ENCODE results near the gene SIAE.

Gene SIAE

DNA sequence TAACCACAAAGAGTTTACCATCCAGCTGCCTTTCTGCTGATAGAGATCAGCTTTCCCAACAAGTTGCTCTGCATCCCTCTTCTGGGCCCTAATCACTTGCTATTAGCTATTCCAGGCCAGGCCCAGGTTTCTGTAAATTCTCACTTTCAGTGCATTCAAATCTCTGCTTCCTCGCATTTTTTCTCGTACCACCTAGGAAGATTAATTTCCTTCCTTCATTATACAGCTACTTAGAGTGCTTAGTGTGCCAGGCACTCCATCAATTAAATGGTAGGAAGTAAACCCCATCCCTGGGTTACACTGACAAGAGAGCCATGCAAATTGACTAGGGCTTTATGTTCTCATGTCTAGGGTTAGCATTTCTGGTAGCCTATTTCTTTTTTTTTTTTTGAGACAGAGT lies 9.7 kb downstream of the SIAE start:
- FAIRE-seq, result no peak

GRCh38 chr11:124662106-124662505 lies 11.4 kb downstream of the SIAE start:
- no peak for FAIRE-seq

DNA sequence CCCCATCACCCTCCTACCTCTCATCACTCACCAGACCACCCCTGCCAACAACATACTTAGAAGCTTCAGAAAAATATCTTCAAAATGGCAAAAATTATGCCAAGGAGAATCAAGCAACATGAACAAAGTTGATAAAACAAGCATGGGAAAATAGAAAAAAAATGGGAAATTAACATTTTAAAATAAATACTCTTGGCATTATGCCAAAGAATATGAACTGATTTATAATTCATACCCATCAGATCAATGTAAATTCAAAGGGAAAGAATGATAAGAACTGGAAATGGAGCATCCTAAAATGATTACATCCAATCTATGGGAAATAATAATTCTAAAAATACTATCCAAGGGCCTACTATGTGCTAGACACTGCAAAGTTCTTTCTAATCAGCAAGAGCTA lies 12.0 kb downstream of the SIAE start:
- no peak for FAIRE-seq

- no peak for FAIRE-seq
Measured at GRCh38 chr11:124658986-124659385, 14.6 kb downstream of the SIAE start.

GRCh38 chr11:124658501-124658900 lies 15.0 kb downstream of the SIAE start:
- FAIRE-seq, result no peak

- FAIRE-seq, result no peak
Measured at GRCh38 chr11:124657904-124658303, 15.6 kb downstream of the SIAE start.

- no peak for FAIRE-seq
Measured at GRCh38 chr11:124656774-124657630, 16.5 kb downstream of the SIAE start.

GRCh38 chr11:124648610-124649009 lies 24.9 kb downstream of the SIAE start:
- FAIRE-seq, result no peak

- no peak for FAIRE-seq
Measured at GRCh38 chr11:124646148-124646547, 27.4 kb downstream of the SIAE start.

GRCh38 chr11:124644426-124645280 lies 28.9 kb downstream of the SIAE start:
- no peak for FAIRE-seq

GRCh38 chr11:124643605-124644425 lies 29.7 kb downstream of the SIAE start:
- FAIRE-seq, result no peak

DNA sequence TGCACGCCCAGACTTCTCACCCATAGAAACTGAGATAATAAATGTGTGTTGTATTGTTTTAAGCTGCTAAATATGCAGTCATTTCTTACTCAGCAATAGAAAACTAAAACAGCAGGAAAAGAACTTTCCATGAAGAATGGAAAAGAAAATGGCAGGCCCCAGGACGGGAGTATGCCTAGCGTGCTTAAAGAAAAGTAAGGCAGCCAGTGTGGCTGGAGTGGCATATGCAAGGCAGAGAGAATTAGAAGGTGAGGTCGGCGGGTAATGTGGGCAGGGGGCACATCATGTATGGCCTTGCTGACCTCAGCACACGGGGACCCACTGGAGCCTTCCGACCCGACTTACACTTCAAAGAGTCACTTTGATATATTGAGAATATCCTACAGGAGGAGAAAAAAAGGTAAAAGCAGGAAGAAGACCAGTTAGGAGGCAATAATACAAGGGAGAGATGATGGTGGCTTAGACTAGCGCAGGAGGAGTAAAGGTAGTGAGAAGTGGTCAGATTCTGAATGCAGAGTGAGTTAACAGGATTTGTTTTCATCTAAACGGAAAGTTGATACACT lies 30.4 kb downstream of the SIAE start:
- FAIRE-seq, result no peak

DNA sequence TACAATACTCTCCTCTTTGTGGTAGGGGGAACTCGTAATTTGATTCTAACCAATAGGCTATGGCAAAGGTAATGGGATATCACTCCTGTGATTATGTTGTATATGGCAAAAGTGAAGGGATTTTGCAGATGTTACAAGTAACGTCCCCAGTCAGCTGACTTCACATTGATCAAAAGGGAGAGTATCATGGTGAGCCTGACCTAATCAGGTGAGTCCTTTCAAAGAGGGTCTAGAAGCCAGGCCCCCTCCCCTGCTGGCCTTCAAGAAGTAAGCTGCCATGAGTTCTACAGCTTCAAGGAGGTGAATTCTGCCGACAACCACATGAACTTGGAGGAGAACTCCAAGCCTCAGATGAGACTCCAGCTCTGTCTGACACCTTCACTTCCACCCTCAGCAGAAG lies 30.9 kb downstream of the SIAE start:
- FAIRE-seq, result no peak

DNA sequence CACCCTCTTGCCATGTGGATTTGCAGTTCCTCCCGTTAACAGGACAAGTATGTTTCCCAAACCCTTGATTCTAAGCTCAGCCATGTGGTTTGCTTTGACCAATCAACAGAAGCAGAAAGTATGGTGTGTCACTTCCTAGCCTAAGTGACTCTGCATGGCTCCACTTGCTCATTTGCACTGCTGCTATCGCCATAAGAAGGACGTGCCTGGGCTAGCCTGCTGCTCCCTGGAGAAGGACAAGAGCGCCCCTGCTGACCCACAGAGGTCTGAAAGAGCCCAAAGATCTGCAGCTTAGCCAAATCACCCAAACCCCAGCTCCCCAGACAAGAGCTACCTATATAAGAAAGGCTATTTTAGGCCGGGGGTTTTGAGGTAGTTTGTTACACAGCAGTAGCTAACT lies 32.9 kb downstream of the SIAE start:
- FAIRE-seq, result no peak

- no peak for FAIRE-seq
Measured at GRCh38 chr11:124639186-124639585, 34.4 kb downstream of the SIAE start.

- no peak for FAIRE-seq
Measured at GRCh38 chr11:124638500-124638899, 35.0 kb downstream of the SIAE start.

DNA sequence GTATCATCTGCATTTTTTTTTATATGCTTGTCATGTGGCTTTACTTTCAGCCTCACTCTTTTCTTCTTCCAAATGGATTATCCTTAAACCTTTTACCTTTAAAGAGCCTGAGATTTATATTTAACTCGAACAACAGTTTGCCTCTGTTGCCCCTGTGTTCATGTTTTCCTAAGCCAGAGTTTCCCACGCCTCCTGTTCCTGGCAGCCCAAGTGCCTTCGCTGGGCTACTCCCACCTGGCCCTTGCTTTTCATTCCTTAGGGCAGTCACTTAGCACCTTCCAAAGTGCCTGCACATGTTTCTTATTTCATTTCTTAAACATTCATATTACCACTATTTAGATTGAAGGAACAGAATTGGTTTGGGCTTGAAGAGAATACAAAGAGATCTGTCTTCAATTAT lies 37.6 kb downstream of the SIAE start:
- FAIRE-seq, result no peak

DNA sequence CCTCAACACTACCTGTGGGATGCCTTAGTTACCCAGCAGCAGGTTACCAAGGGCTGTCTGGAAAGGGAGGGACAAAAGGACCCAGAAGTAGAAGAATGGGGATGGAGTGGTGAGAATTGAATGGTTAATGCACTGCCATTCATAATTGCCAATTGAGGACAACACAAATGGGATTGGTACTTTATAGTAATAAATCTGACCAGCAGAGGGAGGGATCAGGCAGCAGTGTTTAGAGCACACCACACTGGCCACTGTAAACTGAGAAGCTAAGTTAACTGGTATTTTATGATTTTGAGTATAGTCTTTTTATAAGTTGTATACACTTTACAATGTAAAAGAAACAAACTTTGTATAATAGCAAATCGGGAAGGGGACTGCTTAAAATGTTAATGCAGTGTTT lies 40.2 kb downstream of the SIAE start:
- no peak for FAIRE-seq

DNA sequence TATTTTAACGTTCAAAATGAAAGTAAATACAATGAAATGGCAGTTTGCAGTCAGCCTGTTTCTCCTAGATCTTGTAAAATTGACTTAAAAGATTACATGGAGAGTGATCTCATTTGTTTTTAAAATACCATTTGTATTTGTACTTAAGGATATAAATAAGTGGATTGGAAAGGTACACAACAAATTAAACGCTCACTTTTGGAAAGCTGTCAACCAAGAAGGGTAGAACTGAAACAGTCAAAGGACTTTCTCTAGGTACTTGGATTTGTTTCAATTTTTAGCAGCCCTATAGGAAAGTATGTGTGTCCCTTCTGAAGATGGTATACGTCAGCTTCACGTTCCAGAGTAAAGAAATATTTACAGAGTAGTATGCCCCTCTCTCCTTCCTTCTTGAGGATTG lies 43.6 kb downstream of the SIAE start:
- no peak for FAIRE-seq

DNA sequence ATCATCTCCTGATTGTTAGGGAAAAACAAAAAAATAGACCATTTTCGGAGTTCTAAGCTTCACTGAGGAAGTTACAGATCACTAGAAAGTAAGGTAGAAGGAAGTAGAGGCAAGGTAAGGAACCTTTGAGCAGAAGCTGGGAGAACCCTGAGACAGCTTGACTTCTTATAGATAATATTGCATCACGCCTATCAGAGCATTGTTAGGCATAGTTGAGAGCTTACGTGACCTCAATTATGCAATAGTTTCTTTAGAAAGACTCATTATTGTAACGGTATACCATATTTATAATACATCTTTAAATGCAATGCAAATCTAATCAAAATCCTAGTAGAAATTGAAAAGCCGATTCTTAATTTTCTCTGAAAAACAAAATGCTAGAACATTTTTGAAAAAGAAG lies 46.0 kb downstream of the SIAE start:
- FAIRE-seq, result no peak

GRCh38 chr11:124625504-124626168 lies 47.9 kb downstream of the SIAE start:
- FAIRE-seq, result no peak

- FAIRE-seq, result no peak
Measured at GRCh38 chr11:124623861-124624525, 49.5 kb downstream of the SIAE start.
